ENCODE measurements around the gene ZNRD2.

ZNRD2 gene

DNA sequence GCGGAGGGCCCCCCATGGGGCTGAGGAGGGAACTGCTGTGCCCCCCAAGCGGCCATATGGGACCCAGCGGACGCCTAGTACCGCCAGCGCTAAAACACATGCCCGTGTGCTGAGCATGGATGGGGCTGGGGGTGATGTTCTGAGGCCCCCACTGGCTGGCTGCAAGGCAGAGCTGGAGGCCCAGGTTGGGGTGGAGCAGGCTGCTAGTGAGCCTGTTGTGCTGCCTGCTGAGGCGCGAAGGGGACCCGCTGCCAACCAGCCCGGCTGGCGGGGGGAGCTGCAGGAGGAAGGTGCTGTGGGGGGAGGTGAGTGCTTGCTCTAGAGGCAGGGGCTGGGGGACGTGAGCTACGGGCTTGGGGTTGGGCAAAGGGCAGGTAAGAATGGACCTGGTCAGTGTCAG lies 48.5 kb downstream of the ZNRD2 start:
- DNase-seq (ENCODE audit: low read depth): no peak
- TF ChIP-seq, protein P1, sequence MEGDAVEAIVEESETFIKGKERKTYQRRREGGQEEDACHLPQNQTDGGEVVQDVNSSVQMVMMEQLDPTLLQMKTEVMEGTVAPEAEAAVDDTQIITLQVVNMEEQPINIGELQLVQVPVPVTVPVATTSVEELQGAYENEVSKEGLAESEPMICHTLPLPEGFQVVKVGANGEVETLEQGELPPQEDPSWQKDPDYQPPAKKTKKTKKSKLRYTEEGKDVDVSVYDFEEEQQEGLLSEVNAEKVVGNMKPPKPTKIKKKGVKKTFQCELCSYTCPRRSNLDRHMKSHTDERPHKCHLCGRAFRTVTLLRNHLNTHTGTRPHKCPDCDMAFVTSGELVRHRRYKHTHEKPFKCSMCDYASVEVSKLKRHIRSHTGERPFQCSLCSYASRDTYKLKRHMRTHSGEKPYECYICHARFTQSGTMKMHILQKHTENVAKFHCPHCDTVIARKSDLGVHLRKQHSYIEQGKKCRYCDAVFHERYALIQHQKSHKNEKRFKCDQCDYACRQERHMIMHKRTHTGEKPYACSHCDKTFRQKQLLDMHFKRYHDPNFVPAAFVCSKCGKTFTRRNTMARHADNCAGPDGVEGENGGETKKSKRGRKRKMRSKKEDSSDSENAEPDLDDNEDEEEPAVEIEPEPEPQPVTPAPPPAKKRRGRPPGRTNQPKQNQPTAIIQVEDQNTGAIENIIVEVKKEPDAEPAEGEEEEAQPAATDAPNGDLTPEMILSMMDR (IDR thresholded peaks at IDR 0.05; ENCODE audit: insufficient read depth, low read depth, low read length, missing control alignments): no peak
- H3K4me3 ChIP-seq (ENCODE audit: low read depth, low read length): no peak overlapping the region

DNA sequence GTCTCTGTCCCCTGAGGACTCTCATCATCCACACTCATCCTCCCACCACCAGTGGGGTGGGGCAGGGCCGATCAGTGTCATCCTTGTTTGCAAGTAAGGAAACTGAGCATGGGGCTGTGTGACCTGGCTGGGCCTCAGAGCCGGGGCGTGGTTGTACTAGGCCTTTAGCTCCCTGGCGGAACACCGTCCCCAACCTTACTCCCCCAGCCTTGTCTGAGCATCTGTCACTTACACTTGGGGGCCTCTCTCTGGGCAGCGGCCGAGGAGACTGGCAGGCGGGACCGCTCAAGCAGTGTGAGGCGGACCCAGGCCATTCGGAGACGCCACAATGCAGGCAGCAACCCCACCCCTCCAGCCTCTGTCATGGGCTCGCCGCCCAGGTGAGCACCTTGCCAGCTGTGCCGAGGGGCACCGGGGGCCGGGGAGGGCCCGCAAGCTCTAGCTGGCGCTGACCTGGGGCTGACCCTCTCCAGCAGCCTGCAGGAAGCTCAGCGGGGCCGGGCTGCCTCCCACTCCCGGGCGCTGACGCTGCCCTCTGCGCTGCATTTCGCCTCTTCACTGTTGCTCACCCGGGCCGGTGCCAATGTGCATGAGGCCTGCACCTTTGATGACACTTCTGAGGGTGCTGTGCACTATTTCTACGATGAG lies 49.1 kb downstream of the ZNRD2 start:
- TF ChIP-seq, protein P1 (IDR thresholded peaks at IDR 0.05; ENCODE audit: insufficient read depth, low read depth, low read length, missing control alignments): no peak
- H3K4me3 ChIP-seq (ENCODE audit: low read depth, low read length): no peak overlapping the region
- no peak for DNase-seq (ENCODE audit: low read depth)

DNA sequence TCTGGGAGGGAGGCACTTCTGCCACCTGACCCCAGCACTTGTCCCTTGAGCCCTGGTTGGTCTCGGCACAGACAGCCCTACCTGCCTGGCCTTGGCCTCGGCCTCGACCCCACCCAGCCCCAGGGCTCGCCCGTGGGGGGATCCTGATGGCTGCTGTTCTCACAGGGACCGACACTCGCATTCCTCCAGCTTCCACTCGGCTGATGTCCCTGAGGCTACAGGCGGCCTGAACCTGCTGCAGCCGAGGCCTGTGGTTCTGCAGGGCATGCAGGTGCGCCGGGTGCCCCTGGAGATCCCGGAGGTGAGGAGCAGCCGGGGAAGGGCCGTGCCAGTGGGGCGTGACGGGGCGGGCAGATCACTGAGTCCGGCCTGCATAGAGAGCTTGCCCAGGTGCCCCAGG lies 50.4 kb downstream of the ZNRD2 start:
- no peak for DNase-seq (ENCODE audit: low read depth)
- TF ChIP-seq, protein P1 (IDR thresholded peaks at IDR 0.05; ENCODE audit: insufficient read depth, low read depth, low read length, missing control alignments): no peak
- no peak overlapping the region for H3K4me3 ChIP-seq (ENCODE audit: low read depth, low read length)

DNA sequence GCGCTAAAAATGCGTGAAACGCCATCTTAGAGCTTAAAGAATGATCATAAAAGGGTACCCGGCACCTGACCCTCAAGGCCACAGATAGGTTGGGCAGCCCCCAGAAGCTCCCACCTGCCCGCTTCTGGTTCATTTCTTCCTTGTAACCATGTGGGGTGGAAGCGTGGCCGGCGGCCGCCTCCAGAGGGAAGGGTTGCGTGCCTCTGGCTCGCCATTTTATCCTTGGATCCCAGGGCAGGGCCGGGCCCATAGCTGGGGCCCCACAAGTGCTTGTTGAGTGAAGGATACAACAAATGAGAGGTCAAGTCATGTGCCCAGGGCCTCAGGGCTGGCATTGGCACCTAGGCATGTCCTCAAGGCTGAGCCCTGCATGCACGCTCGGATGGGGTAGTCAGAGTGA lies 51.2 kb downstream of the ZNRD2 start:
- DNase-seq (ENCODE audit: low read depth): no peak
- TF ChIP-seq, protein P1 (IDR thresholded peaks at IDR 0.05; ENCODE audit: insufficient read depth, low read depth, low read length, missing control alignments): no peak
- no peak overlapping the region for H3K4me3 ChIP-seq (ENCODE audit: low read depth, low read length)

All from GM12865 (cell line).